SK-N-SH (cell line): ENCODE measurements around the gene DICER1. TPM values are rescaled to one million over a fixed set of nuclear protein-coding genes. Genes with fewer than 3 reads are reported as not detected.

Experiments used
- CTCF ChIA-PET: fragments of 300-600, 350-600 bp; formaldehyde crosslinking; extraction: SDS; loops from one replicate; lab custom pipeline; 2021; lab: Yijun Ruan, JAX
- POLR2A ChIA-PET: fragments of 350-600 bp; sonication (Branson Sonifier 250); formaldehyde crosslinking; extraction: SDS; loops from one replicate; lab custom pipeline; 2020; ENCODE audit warnings: antibody characterized with exemption, inconsistent platforms; lab: Yijun Ruan, JAX
- DNase-seq: peaks from one replicate; pipeline ENCODE4 v3.0.0; 2012
- H2AFZ ChIP-seq: fragments of 200-600 bp; sonication (generic); 2 replicates; pipeline ENCODE4 v1.8.1; 2016; ENCODE audit warnings: antibody characterized with exemption, mild to moderate bottlenecking, low read depth
- H3F3A ChIP-seq: fragments of 200-600 bp; sonication (generic); replicated peaks from 2 replicates; pipeline ENCODE3; 2016; ENCODE audit warnings: antibody characterized with exemption, mild to moderate bottlenecking; ENCODE audit not compliant: insufficient read depth
- H3K27ac ChIP-seq, 2 experiments: fragments of 200-500 bp in 1 of 2; fragments of 200-600 bp in 1 of 2; sonication (Bioruptor generic) in 1 of 2; sonication (generic), shearing (Covaris generic) in 1 of 2; 2 replicates each; pipeline versions ENCODE4 v1.5.1 to v1.6.1; 2014 to 2016; ENCODE audit warnings: low read depth in 2 of 2, inconsistent platforms in 1 of 2, low read length in 1 of 2, mild to moderate bottlenecking in 1 of 2, mixed read lengths in 1 of 2
- H3K27me3 ChIP-seq: fragments of 200-600 bp; sonication (generic), shearing (Covaris generic); 2 replicates; pipeline ENCODE4 v1.6.1; 2016; ENCODE audit warnings: mixed run types; ENCODE audit not compliant: insufficient read depth
- H3K36me3 ChIP-seq, 2 experiments: fragments of 200-500 bp in 1 of 2; fragments of 200-600 bp in 1 of 2; sonication (Bioruptor generic) in 1 of 2; sonication (generic) in 1 of 2; replicated peaks in 1 of 2; 2 replicates each; pipeline versions ENCODE3 to v1.5.1; 2014 to 2016; ENCODE audit warnings: low read length in 1 of 2, mild to moderate bottlenecking in 1 of 2; ENCODE audit not compliant: insufficient read depth in 2 of 2, control insufficient read depth in 1 of 2
- H3K4me1 ChIP-seq, 2 experiments: fragments of 200-500 bp in 1 of 2; fragments of 200-600 bp in 1 of 2; sonication (Bioruptor generic) in 1 of 2; sonication (generic), shearing (Covaris generic) in 1 of 2; 2 replicates each; pipeline versions ENCODE4 v1.5.1 to v1.6.1; 2014 to 2016; ENCODE audit warnings: low read depth in 1 of 2, low read length in 1 of 2, mixed run types in 1 of 2; ENCODE audit not compliant: insufficient read depth in 2 of 2, control insufficient read depth in 1 of 2
- H3K4me2 ChIP-seq: fragments of 200-600 bp; sonication (generic), shearing (Covaris generic); 2 replicates; pipeline ENCODE4 v1.6.1; 2017; ENCODE audit warnings: mixed run types
- H3K4me3 ChIP-seq, 2 experiments: fragments of 200-500 bp in 1 of 2; fragments of 200-600 bp in 1 of 2; sonication (Bioruptor generic) in 1 of 2; sonication (generic), shearing (Covaris generic) in 1 of 2; 2 replicates each; pipeline versions ENCODE4 v1.5.1 to v1.8.1; 2014 to 2016; ENCODE audit warnings: low read depth in 2 of 2, inconsistent platforms in 1 of 2, low read length in 1 of 2, mild to moderate bottlenecking in 1 of 2, mixed read lengths in 1 of 2, moderate library complexity in 1 of 2
- H3K79me2 ChIP-seq: fragments of 200-600 bp; sonication (generic); 2 replicates; pipeline ENCODE4 v1.8.1; 2017; ENCODE audit warnings: mild to moderate bottlenecking; ENCODE audit not compliant: insufficient read depth
- H3K9ac ChIP-seq: fragments of 200-600 bp; sonication (generic); 2 replicates; pipeline ENCODE4 v1.6.1; 2017; ENCODE audit warnings: mixed run types
- H3K9me2 ChIP-seq: fragments of 200-600 bp; sonication (generic); 2 replicates; pipeline ENCODE4 v1.6.1; 2017; ENCODE audit warnings: mixed run types
- H3K9me3 ChIP-seq: fragments of 200-600 bp; sonication (generic); 2 replicates; pipeline ENCODE4 v1.6.1; 2017; ENCODE audit warnings: mixed run types, mild to moderate bottlenecking, moderate library complexity
- H4K20me1 ChIP-seq: fragments of 200-600 bp; sonication (generic); 2 replicates; pipeline ENCODE4 v1.6.1; 2017; ENCODE audit warnings: mild to moderate bottlenecking, mixed run types; ENCODE audit not compliant: insufficient read depth
- ELF1 ChIP-seq: IDR thresholded peaks from 2 replicates; pipeline ENCODE4 v1.4.0; 2012
- FOSL2 ChIP-seq: IDR thresholded peaks from 2 replicates; pipeline ENCODE4 v1.4.0; 2012; ENCODE audit warnings: low read depth, mild to moderate bottlenecking, moderate library complexity, borderline replicate concordance
- FOXM1 ChIP-seq: IDR thresholded peaks from 2 replicates; pipeline ENCODE4 v1.4.0; 2012; ENCODE audit warnings: low read depth, mild to moderate bottlenecking
- IRF3 ChIP-seq: fragments of 150-350 bp; IDR thresholded peaks from 2 replicates; pipeline ENCODE4 v1.6.1; 2016; ENCODE audit warnings: mild to moderate bottlenecking, low read depth, low read length
- MXI1 ChIP-seq: IDR thresholded peaks from 2 replicates; pipeline ENCODE4 v1.6.1; 2012; ENCODE audit warnings: mild to moderate bottlenecking, low read depth, low read length, improper control_type of control experiment
- NRF1 ChIP-seq: IDR thresholded peaks from 2 replicates; pipeline ENCODE4 v1.6.1; 2012; ENCODE audit warnings: low read depth, mild to moderate bottlenecking, low read length
- REST ChIP-seq: IDR thresholded peaks from 2 replicates; pipeline ENCODE4 v1.6.1; 2012; ENCODE audit warnings: mild to moderate bottlenecking, low read depth, low read length, moderate library complexity
- RFX5 ChIP-seq: IDR thresholded peaks from 2 replicates; pipeline ENCODE4 v1.6.1; 2012; ENCODE audit warnings: mild to moderate bottlenecking, improper control_type of control experiment, low read length
- TCF12 ChIP-seq: IDR thresholded peaks from 2 replicates; pipeline ENCODE4 v1.4.0; 2012
- TEAD4 ChIP-seq: IDR thresholded peaks from 2 replicates; pipeline ENCODE4 v1.4.0; 2012; ENCODE audit warnings: mild to moderate bottlenecking, borderline replicate concordance; ENCODE audit not compliant: insufficient read depth
- WGBS: methylation state at CpG from one replicate; pipeline ENCODE4 v1.1.6; 2017; ENCODE audit warnings: low lambda C conversion rate; 5-methylcytosine and 5-hydroxymethylcytosine counted together
- polyA plus RNA-seq, 3 experiments: library from polyadenylated mRNA; depleted of rRNA; stranded (reverse); fragments of >200 nt; gene quantifications; 2 replicates each; pipeline ENCODE4 v1.2.3, GENCODE V29; 2012

The DICER1 gene
- polyA plus RNA-seq, 1 of the 3 experiments (the other 2 are of a cell fraction) = 4.7 TPM

GRCh38 chr14:95149441-95149840 lies 7.9 kb downstream of the DICER1 start:
- Histone ChIP-seq H3K27ac (no peak overlapping the region), H3K4me1 (peaks cover 2% of the 10 kb centered on the region in 2 experiments; a peak in 3 of 4 replicates), H3K4me2 (no peak overlapping the region), H3K4me3 (no peak overlapping the region), H3K79me2 (peaks cover 100% of the 10 kb centered on the region), H3K9ac (no peak overlapping the region), H4K20me1 (peaks cover 58% of the 10 kb centered on the region), H3K9me2 (no peaks in the 10 kb centered on the region), H3F3A (no peaks in the 10 kb centered on the region), H3K9me3 (0 out of 2 replicates have a peak, but pooled peaks cover 8% of the 10 kb centered on the region), H3K27me3 (no peaks in the 10 kb centered on the region), H3K36me3 (peaks cover 1 to 2% of the 10 kb centered on the region in 2 experiments), H2AFZ (no peak overlapping the region)
- WGBS = 61% methylated on average over 3 of the region's 3 CpGs
- ChIA-PET POLR2A (no interaction called here), CTCF (interaction anchor here (0.9 to 1.6 kb wide), 2 partner anchors 8 to 283 kb away, joined by 3 to 4 read pairs; no protein-coding TSS in a partner anchor)
- no peak for TF ChIP-seq TEAD4
- no peak for TF ChIP-seq MXI1
- no peak for DNase-seq

GRCh38 chr14:95147597-95147996 lies 9.7 kb downstream of the DICER1 start:
- H3K27me3 ChIP-seq = no peaks in the 10 kb centered on the region
- H3K9me3 ChIP-seq = 0 out of 2 replicates have a peak, but pooled peaks cover 8% of the 10 kb centered on the region
- POLR2A ChIA-PET = no interaction called here
- no peak overlapping the region for H3K4me3 ChIP-seq
- H3F3A ChIP-seq = no peaks in the 10 kb centered on the region
- TF ChIP-seq FOSL2 (no peak), IRF3 (no peak), TCF12 (no peak), NRF1 (no peak), RFX5 (no peak), MXI1 (no peak), ELF1 (no peak), REST (no peak), FOXM1 (no peak)
- no peak overlapping the region for H3K9ac ChIP-seq
- CTCF ChIA-PET = interaction anchor here (0.8 to 1.6 kb wide), 2 partner anchors 190 to 285 kb away, joined by 3 read pairs; no protein-coding TSS in a partner anchor
- H3K36me3 ChIP-seq = no peaks in the 10 kb centered on the region
- peaks cover 100% of the 10 kb centered on the region for H3K79me2 ChIP-seq
- H3K4me1 ChIP-seq = peaks cover 0 to 2% of the 10 kb centered on the region in 2 experiments; a peak in 3 of 4 replicates
- no peak overlapping the region for H3K27ac ChIP-seq
- DNase-seq = no peak
- H3K4me2 ChIP-seq = no peak overlapping the region
- H3K9me2 ChIP-seq = no peaks in the 10 kb centered on the region
- 94% methylated on average over 7 of the region's 7 CpGs for WGBS
- no peak overlapping the region for H2AFZ ChIP-seq
- peaks cover 54% of the 10 kb centered on the region for H4K20me1 ChIP-seq
